HTR-8/SVneo (cell line): ENCODE measurements around the gene ASB6.

Experiments
- DNase-seq: peaks from one replicate; pipeline ENCODE4 v3.0.0; 2011; ENCODE audit warnings: low spot score, mixed read lengths; ENCODE audit not compliant: insufficient read length
- FAIRE-seq: peaks from 2 replicates; lab custom pipeline; 2011; peaks lifted over from hg19 to GRCh38; lab: Jason Lieb, UNC

The ASB6 gene, protein sequence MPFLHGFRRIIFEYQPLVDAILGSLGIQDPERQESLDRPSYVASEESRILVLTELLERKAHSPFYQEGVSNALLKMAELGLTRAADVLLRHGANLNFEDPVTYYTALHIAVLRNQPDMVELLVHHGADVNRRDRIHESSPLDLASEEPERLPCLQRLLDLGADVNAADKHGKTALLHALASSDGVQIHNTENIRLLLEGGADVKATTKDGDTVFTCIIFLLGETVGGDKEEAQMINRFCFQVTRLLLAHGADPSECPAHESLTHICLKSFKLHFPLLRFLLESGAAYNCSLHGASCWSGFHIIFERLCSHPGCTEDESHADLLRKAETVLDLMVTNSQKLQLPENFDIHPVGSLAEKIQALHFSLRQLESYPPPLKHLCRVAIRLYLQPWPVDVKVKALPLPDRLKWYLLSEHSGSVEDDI

DNA sequence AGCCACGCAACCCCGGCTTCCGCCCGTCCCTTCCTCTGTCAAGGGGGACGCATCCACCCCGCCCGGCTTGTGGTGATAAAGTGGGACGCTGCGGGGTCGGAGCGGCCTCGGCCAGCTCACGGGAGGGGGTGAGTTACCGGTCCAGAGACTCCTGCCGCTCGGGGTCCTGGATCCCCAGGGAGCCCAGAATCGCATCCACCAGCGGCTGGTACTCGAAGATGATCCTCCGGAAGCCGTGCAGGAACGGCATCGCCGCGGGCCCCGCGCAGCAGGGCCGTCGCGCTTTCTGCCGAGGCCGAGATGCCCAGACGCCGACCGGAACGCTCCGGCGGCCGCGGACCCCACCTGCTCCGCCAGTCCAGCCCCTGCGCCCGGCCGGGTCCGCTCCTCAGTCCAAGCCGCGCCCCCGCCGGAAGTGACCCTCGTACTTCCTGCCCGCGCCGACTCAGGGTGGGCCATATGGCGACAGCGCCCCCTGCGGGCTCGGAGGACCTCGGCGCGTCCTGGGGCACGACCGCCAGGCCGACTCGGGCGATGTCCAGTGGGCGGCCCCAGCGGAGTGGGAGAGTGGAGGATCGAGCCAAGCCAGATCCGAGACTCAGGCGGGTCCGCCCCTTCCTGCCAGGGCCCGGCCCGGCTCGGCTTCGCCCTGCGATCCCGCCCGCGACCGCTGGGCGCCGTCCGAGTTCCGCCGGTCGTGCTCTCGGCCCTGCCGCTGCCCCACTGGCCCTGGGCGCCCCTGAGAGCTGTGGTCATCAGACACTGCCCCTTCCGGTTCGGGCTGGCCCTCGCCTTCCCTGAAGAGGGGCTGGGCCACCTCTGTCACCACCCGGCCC lies at the start of gene ASB6:
Gene ASB6, minus strand, starts transcription at position 402 of the 836 bp plus-strand sequence. Its CDS starts 152 bp downstream, at position 250.
- FAIRE-seq, result peak; percentile 98
- peak; percentile 96 for DNase-seq

DNA sequence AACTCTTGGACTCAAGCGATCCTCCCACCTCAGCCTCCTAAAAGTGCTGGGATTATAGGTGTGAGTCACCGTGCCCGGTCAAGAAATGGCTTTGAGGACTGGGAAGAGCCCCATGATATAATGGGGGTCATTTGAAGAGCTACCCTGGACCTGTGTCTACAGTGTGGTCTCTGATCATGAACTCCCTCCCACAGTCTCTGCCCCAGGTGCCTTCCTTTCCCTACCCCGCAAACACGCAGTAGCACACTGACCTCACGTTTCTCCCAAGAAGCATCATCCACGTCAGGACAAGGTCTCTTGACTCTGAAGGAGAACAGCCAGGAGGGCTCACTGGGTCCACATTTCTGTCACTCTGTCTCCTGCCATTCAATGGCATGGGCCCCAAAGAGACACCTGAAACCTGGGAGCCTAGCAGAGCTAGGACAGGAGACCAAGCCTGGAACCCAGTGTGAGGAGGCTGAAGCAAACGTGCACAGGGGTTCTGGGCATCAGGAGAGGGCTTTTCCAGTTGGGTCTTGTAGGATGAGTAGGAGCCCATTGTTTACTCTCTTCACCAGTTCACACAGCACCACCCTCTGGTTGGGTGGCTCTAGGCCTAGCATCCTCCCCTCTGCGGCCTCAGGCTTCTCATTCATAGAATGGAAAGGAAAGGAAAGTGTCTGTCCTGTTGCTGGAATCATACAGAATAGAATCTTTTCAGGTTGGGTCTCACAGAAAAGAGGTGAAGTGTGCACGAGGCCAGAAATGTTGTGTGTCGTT lies 46.5 kb upstream of the ASB6 start:
- DNase-seq (no peak), FAIRE-seq (no peak)

DNA sequence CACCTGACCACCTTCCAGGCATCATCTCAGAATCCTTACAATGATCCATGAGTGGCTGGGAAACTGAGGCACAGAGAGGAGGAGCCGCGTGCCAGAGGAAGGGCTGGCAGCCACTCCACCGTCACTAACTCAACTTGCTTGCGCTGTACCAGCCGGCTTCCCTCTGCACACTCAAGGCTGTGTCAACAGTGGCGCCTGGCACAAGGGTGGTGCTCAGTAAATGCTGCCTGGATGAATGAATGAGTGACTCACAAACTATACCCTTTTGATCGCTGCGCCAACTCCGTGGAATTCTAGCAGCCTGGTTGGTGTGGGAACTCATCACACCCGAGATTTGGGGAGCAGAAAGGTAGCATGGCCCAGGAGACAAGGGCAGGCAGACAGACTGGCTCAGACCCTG lies 45.4 kb upstream of the ASB6 start:
- FAIRE-seq (no peak), DNase-seq (no peak)

DNA sequence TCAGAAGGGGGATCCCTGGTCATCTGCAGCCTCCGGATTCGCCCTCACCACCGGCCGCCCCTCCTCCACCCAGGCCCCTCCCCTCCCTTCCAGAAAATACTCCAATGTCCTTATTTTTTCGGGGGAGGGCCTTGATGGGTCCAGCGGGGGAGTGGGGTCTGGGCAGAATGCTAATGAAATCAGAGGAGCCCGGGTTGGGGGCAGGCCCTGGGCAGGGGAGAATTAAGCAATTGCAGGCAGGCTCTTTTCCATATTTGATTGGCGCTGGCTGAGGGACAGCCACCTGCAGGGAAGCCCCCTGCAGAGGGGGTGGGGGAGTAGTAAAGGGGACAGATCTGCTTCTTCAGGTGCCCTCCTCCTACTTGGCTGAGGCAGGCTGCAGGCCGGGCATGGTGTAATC lies 44.8 kb upstream of the ASB6 start:
- DNase-seq (no peak), FAIRE-seq (no peak)

DNA sequence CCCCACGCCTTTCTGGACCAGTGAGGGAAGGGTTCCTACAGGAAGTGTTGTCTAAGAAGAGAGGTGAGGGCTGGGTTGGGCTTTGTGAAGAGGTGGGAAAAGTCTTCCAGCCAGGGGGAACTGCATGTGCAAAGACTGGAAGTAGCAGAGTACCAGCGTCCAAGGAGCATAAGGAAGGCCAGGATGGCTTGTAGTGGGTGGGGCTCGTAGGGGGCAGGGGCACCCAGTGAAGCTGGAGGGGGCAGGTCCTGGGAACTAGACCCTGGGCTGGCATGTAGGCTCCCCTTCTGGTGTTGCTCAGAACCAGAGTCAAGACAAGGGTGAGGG lies 43.9 kb upstream of the ASB6 start:
- DNase-seq (no peak), FAIRE-seq (no peak)

DNA sequence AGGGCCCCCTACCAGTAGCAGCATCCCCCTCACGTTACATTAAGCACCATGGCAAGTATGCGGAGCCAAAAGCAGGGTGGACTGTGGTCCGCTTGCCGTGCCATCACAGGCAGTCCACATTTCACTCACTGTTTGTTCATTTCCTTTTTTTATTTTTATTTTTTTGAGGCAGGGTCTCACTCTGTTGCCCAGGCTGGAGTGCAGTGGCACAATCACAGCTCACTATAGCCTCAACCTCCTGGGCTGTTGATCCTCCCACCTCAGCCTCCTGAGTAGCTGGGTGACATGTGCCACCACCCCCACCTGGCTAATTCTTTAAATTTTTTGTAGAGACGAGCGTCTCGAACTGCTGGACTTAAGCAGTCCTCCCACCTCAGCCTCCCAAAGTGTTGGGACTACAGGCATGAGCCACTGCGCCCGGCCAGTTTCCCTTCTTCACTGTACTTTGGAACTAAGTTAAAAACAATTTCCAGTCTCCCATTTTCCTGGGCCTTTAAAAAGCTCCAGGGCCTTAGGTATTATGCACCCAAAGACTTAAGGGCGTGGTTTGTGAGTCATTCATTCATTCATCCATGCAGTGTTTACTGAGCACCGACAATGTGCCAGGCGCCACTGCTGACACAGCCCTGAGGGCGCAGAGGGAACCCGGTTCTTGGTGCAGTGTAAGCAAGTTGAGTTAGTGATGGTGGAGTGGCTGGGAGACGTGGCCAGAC lies 43.4 kb upstream of the ASB6 start:
- DNase-seq, result peak; percentile 25
- no peak for FAIRE-seq

DNA sequence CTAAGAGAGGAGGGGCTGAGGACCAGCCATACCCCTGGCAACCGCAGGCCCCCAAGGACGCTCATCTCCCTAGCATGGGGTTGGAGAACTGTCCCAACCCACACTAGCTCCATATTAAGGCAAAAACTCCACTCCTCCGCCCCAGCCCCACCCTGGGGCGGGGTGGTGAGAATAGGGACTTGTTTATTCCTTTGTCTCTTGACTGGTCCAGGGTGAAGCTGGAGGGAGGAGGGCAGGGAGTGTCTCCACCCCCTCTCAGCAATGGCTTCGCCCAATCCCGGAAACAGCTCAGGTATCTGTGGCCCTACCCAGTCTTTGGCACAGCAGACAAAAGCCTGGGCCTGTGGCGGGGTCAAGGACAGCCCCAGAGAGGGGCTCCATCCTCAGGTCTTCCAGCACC lies 40.4 kb upstream of the ASB6 start:
- no peak for DNase-seq

DNA sequence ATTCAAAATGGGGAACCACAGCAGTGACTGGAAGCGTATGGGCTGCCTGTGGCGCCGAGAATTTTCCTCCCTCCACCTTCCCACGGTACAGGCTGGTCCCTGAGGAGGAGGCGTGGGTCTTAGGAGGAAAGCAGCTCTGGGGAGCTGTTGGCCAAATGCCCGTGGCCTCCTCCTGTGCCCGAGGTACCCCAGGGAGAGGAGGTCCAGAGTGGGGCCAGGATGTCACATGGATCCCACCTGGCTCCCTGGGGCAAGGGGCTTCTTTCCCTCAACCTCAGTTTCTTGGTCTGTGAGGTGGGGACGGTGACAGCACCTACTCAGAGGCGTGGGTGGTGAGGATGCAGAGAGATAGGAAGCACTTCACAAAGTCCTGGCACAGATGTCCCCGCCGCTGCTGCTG lies 40.0 kb upstream of the ASB6 start:
- DNase-seq, result no peak
- FAIRE-seq, result no peak

More for the DNA sequence above, 40.4 kb upstream of the ASB6 start:
- FAIRE-seq, result no peak

DNA sequence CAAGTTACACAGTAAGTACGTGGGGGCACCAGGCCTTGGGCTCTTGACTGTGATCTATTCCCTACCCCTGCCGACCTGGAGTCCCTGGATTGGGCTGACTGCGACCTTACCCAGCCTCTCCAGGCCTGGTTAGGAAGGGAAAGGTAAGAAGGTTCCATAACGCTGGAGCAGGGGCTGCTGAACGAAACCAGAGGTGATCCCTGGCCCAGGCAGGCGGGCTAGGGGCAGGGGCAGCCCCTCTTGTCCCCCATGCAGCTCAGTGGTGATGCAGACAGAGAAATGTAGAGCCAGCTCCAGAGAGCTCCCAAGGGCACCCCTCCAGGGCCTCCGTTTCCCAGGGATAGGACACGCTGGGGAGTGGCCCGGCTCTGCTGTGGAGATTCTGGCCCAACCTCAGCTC lies 37.6 kb upstream of the ASB6 start:
- DNase-seq (no peak), FAIRE-seq (no peak)

DNA sequence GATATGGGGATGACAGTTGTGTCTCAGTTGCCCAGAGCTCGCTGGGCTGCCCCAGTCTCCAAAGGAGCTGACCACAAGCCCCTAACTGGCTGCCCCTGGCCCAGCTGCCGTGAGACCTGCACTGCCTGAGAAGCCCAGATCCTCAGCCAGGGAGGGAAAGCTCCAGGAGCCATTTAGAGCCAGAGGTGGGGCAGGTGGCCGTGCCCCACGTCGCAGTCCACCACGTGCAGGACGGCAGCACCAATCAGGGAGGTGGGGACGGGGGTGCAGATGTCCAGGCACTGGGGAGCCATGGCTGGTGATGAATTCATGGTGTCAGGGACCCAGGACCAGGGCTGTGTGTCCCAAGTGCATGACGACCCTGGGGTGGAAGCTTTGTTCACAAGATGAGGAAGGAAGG lies 36.9 kb upstream of the ASB6 start:
- DNase-seq, result no peak
- FAIRE-seq, result no peak

DNA sequence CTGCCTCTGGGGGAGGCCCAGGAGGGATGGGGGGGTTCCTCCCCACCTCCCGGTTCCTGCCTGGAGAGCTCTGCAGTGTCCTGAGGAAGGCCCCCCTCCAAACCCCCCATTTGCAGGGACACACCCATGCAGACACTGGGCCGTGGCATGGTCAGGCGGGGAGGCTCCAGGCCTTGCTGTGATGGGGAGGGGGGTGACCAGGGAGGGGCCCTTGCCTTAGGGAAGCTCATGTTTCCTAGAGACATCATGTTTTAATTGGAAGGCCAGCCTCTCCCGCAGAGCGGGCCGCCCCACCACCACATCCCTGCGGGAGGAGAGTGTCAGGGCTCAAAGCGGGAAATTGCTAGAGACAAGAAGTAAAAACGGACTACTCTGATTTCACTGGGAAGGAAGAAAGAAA lies 35.5 kb upstream of the ASB6 start:
- DNase-seq, result no peak
- no peak for FAIRE-seq

DNA sequence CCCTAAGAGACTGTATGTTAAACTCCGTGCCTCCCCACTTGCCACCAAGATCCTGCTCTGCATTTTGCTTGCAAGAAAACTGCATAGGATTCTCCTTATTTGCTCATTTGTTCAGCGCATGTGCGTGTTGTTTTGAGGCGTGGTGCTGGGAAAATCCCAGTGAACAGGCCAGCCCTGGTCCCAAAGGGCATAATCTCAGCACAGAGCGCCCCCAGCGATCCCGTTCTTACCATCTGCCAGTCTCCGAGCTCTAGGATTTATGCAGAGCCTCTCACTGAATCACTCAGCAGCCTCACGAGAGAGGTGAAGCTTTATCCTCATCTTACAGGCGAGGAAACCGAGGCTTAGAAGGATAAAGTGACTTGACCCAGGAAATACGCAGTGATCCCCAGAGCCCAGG lies 35.0 kb upstream of the ASB6 start:
- FAIRE-seq (no peak), DNase-seq (no peak)

DNA sequence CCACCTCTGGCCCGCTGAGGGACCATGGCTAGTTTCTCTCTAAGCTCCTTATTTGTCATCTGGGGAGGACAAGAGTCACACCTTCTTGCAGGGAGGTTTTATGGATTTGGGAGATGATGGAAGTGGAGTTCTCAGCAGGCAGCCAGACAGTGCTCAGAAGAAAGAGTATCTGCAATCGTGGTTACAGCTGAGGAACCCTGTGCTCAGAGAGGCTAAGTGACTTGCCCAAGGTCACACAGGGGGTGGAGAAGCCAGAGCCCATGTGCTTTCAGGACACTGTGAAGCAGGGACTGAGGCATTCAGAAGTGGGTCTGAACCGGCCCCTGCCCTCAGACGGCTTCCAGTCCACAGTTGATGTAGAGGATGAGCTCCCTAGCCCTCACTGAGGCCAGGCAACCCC lies 34.3 kb upstream of the ASB6 start:
- no peak for FAIRE-seq

DNA sequence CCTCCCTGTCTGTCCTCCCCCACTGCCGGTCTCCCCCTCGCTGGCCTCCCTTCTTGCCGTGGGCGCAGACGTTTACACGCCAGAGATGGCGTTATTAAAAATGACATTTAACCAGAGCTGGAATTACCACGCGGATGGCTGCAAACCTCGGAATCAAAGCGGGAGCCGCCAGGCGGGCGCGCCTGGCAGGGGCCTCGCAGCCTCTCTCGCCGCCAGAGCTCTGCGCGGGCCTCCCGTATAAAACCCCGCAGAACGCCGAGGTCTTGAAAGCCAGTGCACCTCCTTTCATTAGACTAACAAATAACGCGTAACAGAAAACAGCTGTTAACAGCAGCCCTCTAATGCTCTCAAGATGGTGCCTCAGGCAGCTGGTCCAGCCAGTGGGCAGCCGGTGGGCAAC lies 33.7 kb upstream of the ASB6 start:
- DNase-seq (no peak), FAIRE-seq (no peak)

More for the DNA sequence above, 34.3 kb upstream of the ASB6 start:
- DNase-seq, result no peak

DNA sequence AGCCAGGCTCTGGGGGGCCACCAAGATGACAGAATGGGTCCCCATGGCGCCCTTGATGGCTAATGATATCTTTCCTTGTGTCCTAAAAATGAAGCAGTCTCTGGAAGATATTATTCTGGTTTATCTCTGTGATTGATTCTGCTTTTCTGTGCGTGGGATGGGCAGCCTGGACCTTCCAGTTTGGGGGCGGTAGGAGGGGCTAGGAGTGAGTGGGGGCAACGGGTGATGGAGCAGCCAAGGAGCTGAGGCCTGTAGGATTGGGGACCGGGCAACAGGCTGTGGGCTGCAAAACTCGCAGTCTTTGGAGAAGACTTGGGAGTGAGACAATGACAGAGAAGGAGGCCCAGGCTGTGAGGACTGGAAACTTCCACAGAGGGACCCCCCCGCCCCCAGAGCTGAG lies 32.3 kb upstream of the ASB6 start:
- FAIRE-seq, result no peak
- no peak for DNase-seq

DNA sequence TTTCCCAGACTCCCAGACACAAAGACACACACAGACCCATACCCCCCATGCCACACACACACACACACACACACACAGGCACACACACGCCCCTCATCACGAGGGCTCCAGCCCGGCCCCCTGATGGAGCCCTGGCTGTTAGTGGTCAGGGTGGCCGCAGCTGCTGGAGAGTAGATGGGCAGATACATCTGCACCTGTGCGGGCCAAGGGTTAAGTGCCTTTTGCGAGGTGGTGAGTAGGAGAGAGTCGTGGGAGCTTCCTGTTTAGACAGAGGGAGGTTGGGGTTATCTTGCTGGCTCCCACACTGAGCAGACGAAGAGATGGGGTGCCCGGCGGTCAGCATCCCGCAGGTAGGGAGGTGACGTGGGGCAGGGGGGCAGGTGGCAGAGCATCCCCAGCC lies 31.7 kb upstream of the ASB6 start:
- FAIRE-seq (no peak), DNase-seq (no peak)

DNA sequence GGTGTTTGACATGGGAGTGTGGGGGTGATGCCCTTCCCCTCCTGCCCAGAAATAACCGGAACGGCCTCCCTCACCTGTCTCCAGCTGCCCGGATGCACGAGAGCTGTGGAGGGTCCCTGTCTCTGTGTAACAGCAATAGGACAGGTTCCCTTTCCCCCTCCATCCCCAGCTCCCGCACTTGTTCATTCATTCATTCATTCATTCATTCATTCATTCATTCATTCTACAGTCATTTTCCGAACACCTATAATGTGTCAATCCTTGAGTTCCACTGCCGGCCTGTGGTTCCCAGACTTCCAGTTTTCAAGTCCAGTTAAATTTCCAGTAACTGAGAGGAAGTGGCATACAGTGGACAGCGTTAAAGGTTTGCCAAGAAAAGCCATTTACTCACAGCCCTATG lies 30.8 kb upstream of the ASB6 start:
- DNase-seq, result no peak
- FAIRE-seq, result no peak

DNA sequence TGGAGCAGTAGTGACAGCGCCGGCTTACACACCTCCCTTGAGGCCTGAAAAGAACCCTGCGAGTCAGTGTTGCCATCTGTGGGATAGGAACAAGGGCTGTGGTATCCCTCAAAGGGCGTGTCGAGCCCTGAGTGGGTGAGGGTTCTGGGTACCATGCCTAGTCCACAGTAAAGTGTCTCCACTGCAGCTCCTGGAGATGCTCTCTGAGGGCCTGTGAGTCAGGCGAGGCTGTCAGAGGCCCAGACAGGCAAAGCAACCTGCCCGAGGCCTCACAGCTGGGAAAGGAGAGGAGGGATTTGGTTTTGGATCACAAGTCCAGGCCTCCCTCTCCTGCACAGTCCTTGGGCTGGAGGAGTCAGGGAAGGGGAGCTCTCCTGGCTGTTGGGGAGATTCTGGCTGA lies 29.6 kb upstream of the ASB6 start:
- no peak for FAIRE-seq
- DNase-seq, result no peak

DNA sequence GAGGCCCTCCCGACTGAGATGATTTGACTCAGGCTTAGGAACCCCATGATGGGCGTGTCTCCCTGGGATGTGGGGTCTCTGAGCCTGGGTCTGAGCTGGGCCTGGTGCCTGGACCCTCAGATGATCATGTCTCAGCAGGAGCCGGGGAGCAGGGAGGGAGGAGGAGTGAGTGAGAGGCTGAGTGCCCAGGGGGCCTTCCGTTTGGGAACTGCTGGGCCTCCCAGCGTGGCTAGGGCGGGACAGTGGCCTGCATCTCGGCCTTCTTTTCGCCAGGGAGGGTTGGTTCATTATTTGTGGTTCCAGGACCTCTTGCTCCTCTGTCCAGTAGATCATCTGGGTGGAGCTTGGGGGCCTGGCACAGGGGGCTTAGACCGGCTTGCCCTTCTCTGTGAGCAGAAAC lies 29.1 kb upstream of the ASB6 start:
- FAIRE-seq, result no peak
- DNase-seq, result no peak

DNA sequence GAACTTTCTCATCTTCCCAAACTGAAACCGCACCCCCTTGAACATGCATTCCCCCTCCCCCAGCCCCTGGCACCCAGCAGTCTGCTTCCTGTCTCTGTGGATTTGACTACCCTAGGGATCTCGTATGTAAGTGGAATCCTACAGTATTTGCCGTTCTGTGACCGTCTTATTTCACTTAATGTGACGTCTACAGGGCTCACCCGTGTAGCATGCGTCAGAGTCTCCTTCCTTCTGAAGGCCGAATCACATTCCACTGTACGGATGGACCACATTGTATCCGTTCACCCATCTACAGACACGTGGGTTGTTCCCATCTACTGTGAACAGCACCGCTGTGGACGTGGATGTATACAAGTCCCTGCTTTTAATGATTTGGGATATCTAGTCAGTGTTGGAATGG lies 28.0 kb upstream of the ASB6 start:
- DNase-seq, result no peak
- no peak for FAIRE-seq
